Fibroblast of skin of scalp (primary cell): ENCODE results near the gene PAXIP1.

Experiments used
- DNase-seq: peaks from one replicate; pipeline ENCODE4 v3.0.0-alpha.2; 2013

The PAXIP1 gene

DNA sequence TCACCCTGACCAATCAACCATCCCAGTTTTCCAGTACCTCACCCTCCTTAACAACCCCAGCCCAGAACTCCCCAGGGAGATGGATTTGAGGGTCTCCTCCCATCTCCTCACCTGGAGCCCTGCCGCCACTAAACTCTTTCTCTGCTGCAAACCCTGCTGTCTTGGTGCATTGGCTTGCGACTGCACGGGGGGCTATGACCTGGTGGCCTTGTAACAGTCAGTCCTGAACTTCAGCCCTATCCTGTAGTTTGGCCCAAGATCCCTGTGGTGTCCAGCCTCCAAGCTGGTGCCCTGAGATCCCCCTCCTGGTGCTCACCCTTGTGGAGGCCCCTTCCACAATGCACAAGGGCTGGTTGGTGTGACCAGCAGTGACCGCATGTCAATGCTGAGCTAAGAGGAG, 91.9 kb downstream of the PAXIP1 start:
- no peak for DNase-seq

DNA sequence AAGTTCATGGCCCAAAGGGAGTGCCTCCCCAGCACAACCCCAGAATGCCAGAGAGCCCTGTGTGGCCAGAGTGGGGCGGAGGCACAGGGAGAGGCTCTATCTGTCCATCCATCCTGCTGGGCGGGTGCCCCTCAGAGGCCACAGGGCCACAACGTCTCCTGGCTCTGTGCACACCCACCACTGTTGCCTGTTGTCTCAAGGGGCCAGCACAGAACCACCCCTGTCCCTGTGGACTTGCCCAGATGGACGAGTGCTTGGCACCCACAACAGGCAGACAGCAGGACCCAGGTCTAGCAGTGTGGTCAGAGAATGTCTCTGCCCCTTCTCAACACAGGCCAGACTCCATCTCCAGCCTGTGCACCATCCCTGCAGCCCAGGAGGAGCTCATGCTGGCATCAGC, 92.8 kb downstream of the PAXIP1 start:
- DNase-seq = no peak

DNA sequence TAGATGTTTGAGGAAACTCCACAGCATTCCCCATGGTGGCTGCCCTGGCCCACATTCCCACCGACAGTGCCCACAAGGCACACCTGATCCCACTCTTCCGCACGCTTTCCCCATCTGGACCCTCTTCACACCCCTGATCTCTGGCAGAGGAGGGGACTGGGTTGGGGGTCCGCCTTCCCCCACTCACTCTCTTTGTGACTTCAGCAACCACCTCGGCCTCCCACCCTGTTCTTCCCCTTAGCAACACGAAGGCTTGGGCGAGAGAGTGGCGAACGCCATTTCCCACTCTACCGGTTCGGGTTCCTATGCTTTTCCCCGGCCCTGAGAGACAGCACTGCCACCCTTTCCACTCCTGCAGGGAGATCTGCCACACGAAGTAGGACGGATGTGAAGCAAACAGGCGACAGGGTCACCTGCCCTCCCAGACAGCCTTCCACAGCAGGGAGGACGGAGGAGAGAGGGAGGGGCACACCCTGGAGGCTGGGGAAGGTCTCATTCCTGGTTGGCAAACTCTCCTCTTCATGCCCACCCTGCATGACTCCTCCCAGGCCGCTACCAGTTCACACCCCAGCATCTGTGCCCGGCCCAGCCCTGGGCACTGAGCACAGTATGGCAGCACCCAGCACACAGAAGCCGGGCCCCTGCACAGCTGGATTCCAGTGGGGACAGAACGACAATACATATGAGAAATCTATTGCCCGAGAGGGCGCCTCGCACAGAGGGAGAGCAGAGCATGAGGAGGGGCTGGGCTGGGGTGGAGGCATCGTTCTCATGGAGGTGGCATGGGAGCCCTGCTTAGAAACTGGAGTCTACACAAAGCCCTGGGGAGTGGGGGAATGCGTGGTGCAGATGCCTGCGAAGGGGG, 93.5 kb downstream of the PAXIP1 start:
- DNase-seq = no peak

DNA sequence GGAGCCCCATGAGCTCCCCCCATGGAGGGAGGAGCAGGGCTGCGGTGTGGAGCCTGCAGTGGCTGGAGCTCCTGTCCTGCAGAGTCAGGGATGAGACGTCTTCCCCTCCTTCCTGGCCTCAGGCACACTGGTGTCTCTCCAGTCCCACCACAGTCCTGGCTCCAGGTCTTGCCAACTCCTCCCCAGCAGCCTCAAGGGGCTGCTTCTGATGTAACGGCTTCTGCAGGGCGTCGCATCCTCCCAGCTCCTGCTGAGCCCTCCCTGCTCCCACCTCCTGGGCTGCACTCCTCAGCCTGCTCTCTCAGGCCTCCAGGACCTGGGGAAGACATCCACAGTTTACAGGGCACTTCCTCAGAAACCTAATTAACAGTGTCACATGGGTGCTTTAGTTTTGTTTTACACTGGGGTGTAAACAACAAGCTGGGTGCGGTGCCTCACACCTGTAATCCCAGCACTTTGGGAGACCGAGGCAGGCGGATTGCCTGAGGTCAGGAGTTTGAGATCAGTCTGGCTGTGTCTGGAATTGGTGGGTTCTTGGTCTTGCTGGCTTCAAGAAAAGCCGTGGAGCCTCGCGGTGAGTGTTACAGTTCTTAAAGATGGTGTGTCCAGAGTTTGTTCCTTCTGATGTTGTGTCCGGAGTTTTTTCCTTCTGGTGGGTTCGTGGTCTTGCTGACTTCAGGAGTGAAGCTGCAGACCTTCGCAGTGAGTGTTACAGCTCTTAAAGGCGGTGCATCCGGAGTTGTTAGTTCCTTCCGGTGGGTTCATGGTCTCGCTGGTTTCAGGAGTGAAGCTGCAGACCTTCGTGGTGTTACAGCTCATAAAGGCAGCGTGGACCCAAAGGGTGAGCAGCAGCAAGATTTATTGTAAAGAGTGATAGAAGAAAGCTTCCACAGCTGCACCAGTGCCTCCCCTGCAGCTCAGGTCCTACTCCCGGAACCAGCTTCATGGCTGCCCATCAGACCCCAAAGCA, 95.0 kb downstream of the PAXIP1 start:
- DNase-seq = no peak

DNA sequence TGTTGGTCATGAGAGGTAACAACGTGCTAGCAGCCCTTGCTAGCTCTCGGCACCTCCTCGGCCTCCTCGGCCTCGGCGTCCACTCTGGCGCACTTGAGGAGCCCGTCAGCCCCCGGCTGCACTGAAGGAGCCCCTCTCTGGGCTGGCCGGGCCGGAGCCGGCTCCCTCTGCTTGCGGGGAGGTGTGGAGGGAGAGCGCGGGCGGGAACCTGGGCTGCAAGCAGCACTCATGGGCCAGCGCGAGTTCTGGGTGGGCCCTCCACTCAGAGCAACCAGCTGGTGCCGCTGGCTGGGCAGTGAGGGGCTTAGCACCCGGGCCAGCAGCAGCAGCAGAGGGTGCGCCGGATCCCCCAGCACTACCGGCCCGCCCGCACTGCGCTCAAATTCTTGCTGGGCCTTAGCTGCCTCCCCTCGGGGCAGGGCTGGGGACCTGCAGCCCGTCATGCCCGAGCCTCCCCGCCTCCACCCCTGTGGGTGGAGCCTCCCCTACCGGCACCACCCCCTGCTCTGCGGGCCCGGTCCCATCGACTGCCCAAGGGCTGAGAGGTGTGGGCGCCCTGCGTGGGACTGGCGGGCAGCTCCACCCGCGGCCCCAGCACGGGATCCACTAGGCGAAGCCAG, 96.1 kb downstream of the PAXIP1 start:
- no peak for DNase-seq

DNA sequence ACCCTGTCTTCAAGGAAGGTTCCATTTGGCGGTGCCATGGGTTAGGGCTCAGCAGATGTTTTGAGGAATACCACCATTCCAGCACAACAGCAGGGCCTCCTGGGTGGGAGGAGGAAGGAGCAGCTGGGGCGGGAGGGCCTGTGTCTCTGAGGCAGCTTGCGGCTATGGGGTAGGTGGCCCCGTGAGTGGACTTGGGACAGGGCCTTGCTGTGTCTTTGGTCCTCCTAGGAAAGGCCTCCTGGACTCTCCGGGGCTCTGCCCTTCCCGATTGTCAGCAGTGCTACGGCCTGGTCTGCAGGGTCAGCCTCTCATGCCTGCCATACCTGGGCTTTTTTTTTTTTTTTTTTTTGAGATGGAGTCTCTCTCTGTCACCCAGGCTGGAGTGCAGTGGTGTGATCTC, 96.7 kb downstream of the PAXIP1 start:
- no peak for DNase-seq

DNA sequence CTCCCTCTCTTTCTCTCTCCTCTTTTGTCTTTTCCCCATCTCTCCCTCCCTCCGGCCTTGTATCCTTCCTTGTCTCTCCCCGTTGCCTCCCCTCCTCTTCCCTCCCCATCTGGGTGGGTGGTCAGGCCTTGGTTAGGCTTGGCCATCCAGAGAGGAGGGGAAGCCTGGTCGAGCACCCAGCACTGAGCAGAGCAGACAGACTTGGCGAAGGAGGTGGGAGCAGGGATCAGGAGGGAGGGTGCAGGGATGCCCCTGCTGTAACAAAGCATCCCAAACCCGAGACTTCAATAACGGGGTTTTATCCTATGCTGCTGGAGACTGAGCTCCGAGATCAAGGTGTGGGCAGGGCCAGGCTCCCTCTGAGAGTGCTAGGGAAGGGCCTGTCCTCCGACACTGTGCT, 97.3 kb downstream of the PAXIP1 start:
- no peak for DNase-seq

DNA sequence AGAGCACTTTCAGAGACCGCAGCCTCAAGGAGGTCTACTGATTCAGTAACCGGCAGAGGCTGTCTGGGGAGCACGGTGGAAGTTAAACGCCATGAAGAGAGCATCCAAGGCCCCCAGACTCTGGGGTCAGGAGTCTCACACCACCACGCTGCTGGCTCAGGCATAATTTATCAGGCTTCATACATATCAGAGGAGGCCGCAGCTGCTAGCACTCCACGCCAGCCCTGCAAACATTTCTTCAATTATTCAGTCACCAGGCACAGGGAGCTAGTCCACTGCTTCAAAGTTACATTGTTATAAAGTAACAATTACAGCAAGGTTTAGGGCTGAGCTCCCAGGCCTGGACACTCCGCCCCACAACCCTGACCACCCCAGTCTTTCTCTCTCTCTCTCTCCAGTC, 97.8 kb downstream of the PAXIP1 start:
- DNase-seq = no peak

DNA sequence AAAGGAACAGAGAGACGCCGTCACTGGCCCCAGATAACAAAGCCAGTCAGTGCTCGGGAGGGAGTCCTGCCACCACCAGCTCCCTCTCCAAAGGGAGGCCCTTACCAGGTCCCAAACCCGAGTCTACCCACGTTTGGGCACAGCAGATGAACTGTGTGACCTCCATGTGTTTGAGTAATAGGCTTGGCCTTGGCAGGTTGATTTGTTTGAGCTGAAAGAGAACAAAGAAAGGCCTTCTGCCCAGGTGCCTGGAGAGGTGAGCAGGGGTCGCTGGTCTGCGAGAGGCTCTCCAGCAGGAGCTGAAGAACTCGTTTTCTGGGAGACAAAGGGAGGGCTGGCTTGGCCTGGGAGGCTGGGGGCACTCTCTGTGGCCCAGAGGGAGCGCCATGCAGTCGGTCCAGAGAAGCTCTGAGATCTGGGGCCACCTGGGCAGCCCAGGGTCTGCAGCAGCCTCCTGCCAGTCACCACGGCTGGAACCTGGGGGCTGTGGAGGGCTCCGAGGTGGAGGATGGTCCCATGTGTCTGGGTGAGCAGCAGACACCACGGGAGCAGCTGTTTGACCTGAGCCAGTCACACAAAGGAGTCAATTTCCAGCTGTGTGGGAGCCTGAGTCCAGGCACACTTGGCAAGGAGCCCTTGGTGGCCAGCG, 99.7 kb downstream of the PAXIP1 start:
- DNase-seq = no peak

DNA sequence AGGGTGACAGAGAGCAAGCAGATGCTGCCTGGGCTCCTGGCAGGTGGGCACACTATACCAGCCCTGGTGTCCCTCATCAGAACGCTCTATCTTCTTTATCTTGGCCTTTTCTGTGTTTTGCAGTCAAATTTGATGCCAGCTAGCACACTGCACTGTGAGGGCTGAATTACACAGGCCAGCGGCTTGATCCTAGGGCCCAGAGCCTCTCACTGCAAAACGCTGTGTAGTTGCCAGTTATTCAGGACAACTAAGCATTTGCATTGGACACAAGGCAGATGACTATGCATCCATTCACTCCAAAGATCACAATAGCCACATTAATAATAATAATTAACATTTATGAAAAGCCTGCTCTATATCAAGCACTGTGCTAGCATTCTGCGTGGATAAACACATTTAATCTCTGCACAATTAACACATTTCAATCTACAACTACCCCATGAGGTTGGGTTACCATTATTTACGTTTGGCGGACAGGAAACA, 100.3 kb downstream of the PAXIP1 start:
- no peak for DNase-seq

DNA sequence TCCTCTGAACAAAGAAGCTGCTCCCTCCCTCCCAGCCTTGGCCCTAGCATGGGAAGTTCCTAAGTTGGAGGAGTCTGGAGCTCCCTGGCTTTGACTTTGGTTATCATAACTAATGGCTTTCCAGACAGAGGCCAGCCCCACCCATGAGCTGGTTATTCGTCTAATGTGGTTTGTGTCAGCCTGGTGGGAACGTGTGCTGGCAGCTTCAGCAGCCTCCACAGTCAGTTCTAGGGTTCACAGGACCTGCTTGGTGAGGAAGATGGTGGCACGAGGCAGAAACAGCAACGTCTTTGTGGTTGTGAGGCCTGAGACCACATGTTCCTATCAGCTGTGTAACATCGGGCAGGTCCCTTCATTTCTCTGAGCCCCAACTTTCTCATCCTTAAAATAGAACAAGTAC, 103.1 kb downstream of the PAXIP1 start:
- no peak for DNase-seq

DNA sequence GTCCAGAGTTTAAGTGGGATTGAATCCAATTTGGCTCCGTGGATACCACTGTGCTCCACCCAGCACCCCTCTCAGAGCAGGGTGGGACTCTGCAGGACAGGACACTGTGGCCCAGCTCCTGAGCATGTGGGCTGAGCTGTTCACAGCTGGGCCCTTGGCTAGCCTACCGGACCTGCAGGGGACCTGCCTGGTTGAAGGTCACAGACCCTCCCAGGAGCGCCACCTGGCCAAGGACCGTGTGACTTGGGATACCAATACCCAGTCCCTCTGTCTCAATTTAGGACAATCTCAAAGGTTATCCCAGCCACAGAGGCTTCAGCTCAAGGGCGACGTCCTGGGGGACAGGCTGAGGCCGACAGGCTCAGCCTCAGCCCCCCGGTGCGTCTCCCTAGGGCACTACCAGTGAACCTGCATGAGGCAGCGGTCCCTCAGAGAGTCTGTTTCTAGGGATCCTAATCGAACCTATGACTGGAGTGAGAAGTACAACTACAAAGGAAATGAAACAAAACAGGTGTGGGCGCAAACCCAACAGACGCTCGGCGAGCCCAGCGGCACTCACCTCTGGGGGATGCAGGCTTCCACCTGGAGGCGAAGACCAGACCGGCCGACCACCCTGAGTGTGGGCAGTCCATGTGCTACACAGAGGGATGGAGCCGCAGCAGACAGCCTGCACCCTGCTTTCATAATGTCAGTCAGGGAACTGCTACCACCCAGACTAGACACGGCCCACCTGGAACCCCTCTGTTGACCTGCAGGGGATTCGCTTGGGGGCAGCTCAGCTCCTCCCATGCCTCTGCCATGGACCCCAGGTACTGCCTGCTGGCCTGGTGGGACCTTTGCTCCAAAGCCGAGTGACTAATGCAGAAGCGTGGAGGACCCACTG, 103.7 kb downstream of the PAXIP1 start:
- no peak for DNase-seq

DNA sequence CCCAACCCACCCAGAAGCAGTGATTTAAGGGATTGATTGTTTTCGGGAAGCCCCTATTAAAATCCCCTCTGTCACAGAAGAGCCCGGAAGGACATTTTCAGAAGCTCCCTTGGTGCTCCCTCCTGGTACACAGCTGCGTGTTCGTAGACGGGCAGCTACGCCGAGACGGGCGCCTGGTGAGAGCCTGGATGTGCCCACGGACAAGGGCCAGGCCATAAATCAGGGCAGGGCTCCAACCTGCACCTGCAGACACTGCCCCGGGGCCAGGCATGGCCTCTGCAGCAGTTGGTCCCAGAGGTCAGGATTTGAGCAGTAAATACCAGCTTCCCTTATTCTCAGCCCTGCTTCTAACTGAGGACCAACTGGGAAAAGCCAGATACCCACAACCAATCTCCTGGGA, 106.8 kb downstream of the PAXIP1 start:
- no peak for DNase-seq
